K562 (cell line): ENCODE data around the gene UBE2U. TPM values are rescaled to one million over a fixed set of nuclear protein-coding genes. Genes with fewer than 3 reads are reported as not detected.

ENCODE experiments used
- ATAC-seq: fragments of 200-7000 bp; cut with Tn5 transposase; 3 replicates; pipeline ENCODE4 v1.9.1; 2020; ENCODE audit warnings: moderate library complexity
- BruUV-seq: library from RNA; stranded (reverse); fragments of 400-500 nt; replicated peaks from 2 replicates; lab custom pipeline; 2021; lab: Mats Ljungman, UMichigan
- CTCF ChIA-PET: fragments of 300-600 bp; formaldehyde crosslinking; extraction: SDS; loops from one replicate; lab custom pipeline; 2021; ENCODE audit warnings: low intra/inter-chr PET ratio; lab: Yijun Ruan, JAX
- POLR2A ChIA-PET: fragments of 300-600, 350-650 bp; sonication (Branson Sonifier 250); formaldehyde crosslinking; extraction: SDS; loops from one replicate; lab custom pipeline; 2021; ENCODE audit warnings: antibody characterized with exemption, inconsistent platforms; lab: Yijun Ruan, JAX
- DNase-seq, 4 experiments: peaks; one replicate each; pipeline versions ENCODE4 v3.0.0 to v3.0.0-alpha.2; 2011 to 2018; ENCODE audit warnings: low spot score in 3 of 4, mixed read lengths in 3 of 4; ENCODE audit errors: extremely low read depth in 1 of 4
- FAIRE-seq: peaks from 2 replicates; lab custom pipeline; 2011; peaks lifted over from hg19 to GRCh38; lab: Jason Lieb, UNC
- H2AFZ ChIP-seq: 2 replicates; pipeline ENCODE4 v1.6.0; 2011; ENCODE audit warnings: low read depth, low read length, control low read depth, inconsistent platforms
- H3K27ac ChIP-seq: fragments of 200-600 bp; 3 replicates; pipeline ENCODE4 v1.8.0; 2011; ENCODE audit warnings: low read depth, mild to moderate bottlenecking, control low read depth, inconsistent platforms, low read length, moderate library complexity, mixed read lengths; ENCODE audit errors: extremely low read depth
- H3K27me3 ChIP-seq, 2 experiments: fragments of 300-600 bp in 1 of 2; 2 replicates in 1 of 2; 3 replicates in 1 of 2; pipeline versions ENCODE4 v1.6.0 to v1.8.0; 2011; ENCODE audit warnings: inconsistent platforms in 2 of 2, low read length in 2 of 2, mild to moderate bottlenecking in 1 of 2, mixed read lengths in 1 of 2, moderate library complexity in 1 of 2; ENCODE audit not compliant: control insufficient read depth in 2 of 2, insufficient read depth in 2 of 2
- H3K36me3 ChIP-seq: fragments of 300-600 bp; 3 replicates; pipeline ENCODE4 v1.8.0; 2011; ENCODE audit warnings: mild to moderate bottlenecking, low read length, inconsistent platforms; ENCODE audit not compliant: control insufficient read depth, insufficient read depth
- H3K4me1 ChIP-seq, 2 experiments: fragments of 200-600 bp in 1 of 2; replicated peaks in 1 of 2; 2 replicates in 1 of 2; 3 replicates in 1 of 2; pipeline versions ENCODE4 v1.5.1 to v1.8.0; 2011; ENCODE audit warnings: inconsistent platforms in 2 of 2, low read length in 2 of 2, mild to moderate bottlenecking in 1 of 2, mixed read lengths in 1 of 2, moderate library complexity in 1 of 2; ENCODE audit not compliant: control insufficient read depth in 2 of 2, insufficient read depth in 2 of 2
- H3K4me2 ChIP-seq: 2 replicates; pipeline ENCODE4 v1.6.1; 2011; ENCODE audit warnings: low read length, control low read depth, inconsistent platforms, mixed read lengths; ENCODE audit not compliant: insufficient read depth
- H3K4me3 ChIP-seq: fragments of 200-600 bp; sonication (generic), shearing (Covaris generic); 2 replicates; pipeline ENCODE4 v1.5.1; 2016; ENCODE audit warnings: control low read depth, inconsistent platforms
- H3K79me2 ChIP-seq: fragments of 200-600 bp; 3 replicates; pipeline ENCODE4 v1.8.0; 2011; ENCODE audit warnings: low read length, inconsistent platforms; ENCODE audit not compliant: control insufficient read depth, insufficient read depth
- H3K9ac ChIP-seq, 2 experiments: 2 replicates each; pipeline versions ENCODE4 v1.6.0 to v1.6.1; 2011; ENCODE audit warnings: low read depth in 2 of 2, low read length in 2 of 2, control low read depth in 1 of 2, inconsistent platforms in 1 of 2, mild to moderate bottlenecking in 1 of 2, mixed read lengths in 1 of 2; ENCODE audit not compliant: insufficient read depth in 1 of 2
- H3K9me1 ChIP-seq: one replicate; pipeline ENCODE4 v1.6.0; 2011; ENCODE audit warnings: inconsistent platforms, mild to moderate bottlenecking, low read length, moderate library complexity; ENCODE audit not compliant: control insufficient read depth, insufficient read depth
- H3K9me3 ChIP-seq: replicated peaks from 2 replicates; pipeline ENCODE4 v1.5.1; 2011; ENCODE audit warnings: low read depth, low read length, inconsistent platforms; ENCODE audit not compliant: control insufficient read depth, insufficient read depth
- H4K20me1 ChIP-seq: replicated peaks from 2 replicates; pipeline ENCODE4 v1.6.1; 2011; ENCODE audit warnings: low read length, inconsistent platforms, mixed read lengths; ENCODE audit not compliant: control insufficient read depth, insufficient read depth
- BDP1 ChIP-seq: IDR thresholded peaks from 3 replicates; pipeline ENCODE4 v1.6.1; 2011; ENCODE audit not compliant: insufficient read length, insufficient read depth
- ELF4 ChIP-seq: fragments of 450-650 bp; formaldehyde crosslinking; IDR thresholded peaks from 2 replicates; pipeline ENCODE4 v1.4.0; 2022; ENCODE audit warnings: missing genetic modification characterization
- HDAC1 ChIP-seq, 2 experiments: fragments of 450-650 bp; IDR thresholded peaks; 2 replicates each; pipeline ENCODE4 v1.6.1; 2016 to 2017; ENCODE audit warnings: inconsistent platforms in 1 of 2, mild to moderate bottlenecking in 1 of 2, moderate library complexity in 1 of 2
- MBD2 ChIP-seq: sonication (generic); IDR thresholded peaks from 2 replicates; pipeline ENCODE4 v1.6.1; 2016; ENCODE audit warnings: low read depth, borderline replicate concordance
- MYC ChIP-seq, 2 experiments: fragments of 250-450 bp in 1 of 2; sonication (Bioruptor Pico) in 1 of 2; IDR thresholded peaks; 2 replicates each; pipeline versions ENCODE4 v1.5.1 to v1.6.1; 2012 to 2021; ENCODE audit warnings: low read depth in 2 of 2, borderline replicate concordance in 1 of 2, improper control_type of control experiment in 1 of 2, low read length in 1 of 2, mild to moderate bottlenecking in 1 of 2, moderate library complexity in 1 of 2
- NBN ChIP-seq: fragments of 450-650 bp; IDR thresholded peaks from 2 replicates; pipeline ENCODE4 v1.6.1; 2016; ENCODE audit warnings: low read depth, mild to moderate bottlenecking
- NR1H2 ChIP-seq: sonication (generic); formaldehyde crosslinking; IDR thresholded peaks from 2 replicates; pipeline ENCODE4 v1.4.0; 2020; ENCODE audit warnings: mild to moderate bottlenecking, missing genetic modification reagents
- PATZ1 ChIP-seq: fragments of 250-450 bp; sonication (Bioruptor Pico); IDR thresholded peaks from 2 replicates; pipeline ENCODE4 v1.5.0; 2020; ENCODE audit warnings: mild to moderate bottlenecking, borderline replicate concordance
- PKNOX1 ChIP-seq: fragments of 450-650 bp; IDR thresholded peaks from 2 replicates; pipeline ENCODE4 v1.6.1; 2016
- SPI1 ChIP-seq: IDR thresholded peaks from 2 replicates; pipeline ENCODE4 v1.6.1; 2011; ENCODE audit warnings: low read depth, low read length, control low read depth, borderline replicate concordance
- USF1 ChIP-seq: sonication (generic); formaldehyde crosslinking; IDR thresholded peaks from 2 replicates; pipeline ENCODE4 v1.9.0; 2022; ENCODE audit warnings: mild to moderate bottlenecking, missing genetic modification reagents
- ZNF384 ChIP-seq: IDR thresholded peaks from 2 replicates; pipeline ENCODE4 v1.6.1; 2012; ENCODE audit warnings: low read depth, low read length, improper control_type of control experiment
- ZNF79 ChIP-seq: fragments of 250-450 bp; sonication (Bioruptor Pico); IDR thresholded peaks from 2 replicates; pipeline ENCODE4 v1.4.0; 2020; ENCODE audit warnings: low read depth, mild to moderate bottlenecking, moderate library complexity
- WGBS: fragments of 100-300 bp; shearing (Covaris generic); methylation state at CpG from one replicate; pipeline ENCODE4 v1.1.6; 2016; ENCODE audit warnings: low coverage, mixed read lengths; ENCODE audit not compliant: insufficient coverage; ENCODE audit errors: missing lambda C conversion rate; 5-methylcytosine and 5-hydroxymethylcytosine counted together
- in situ Hi-C: fragments of 300-500 bp; cut with MboI; formaldehyde crosslinking; loops from 4 replicates; pipeline ENCODE4 v1.15.0; 2018; ENCODE audit warnings: inconsistent platforms, mixed read lengths
- intact Hi-C: fragments of 100-400 bp; cut with micrococcal nuclease; formaldehyde crosslinking; loops from 2 replicates; pipeline ENCODE4 v1.14.2; 2022
- polyA plus RNA-seq, 8 experiments: library from polyadenylated mRNA; depleted of rRNA in 4 of 8; stranded (reverse) in 5 of 8; unstranded in 3 of 8; fragments of >200 nt; fragmentation: Nextera tagmentation in 2 of 8; fragmentation: Illumina TruSeq in 1 of 8; extraction: Ambion mirVana in 2 of 8; extraction: Trizol in 1 of 8; gene quantifications; 2 replicates each; pipeline versions ENCODE4 v1.2.1 to v1.2.3, GENCODE V29; 2011 to 2014; ENCODE audit warnings: inconsistent platforms in 1 of 8, missing spikeins in 1 of 8
- total RNA-seq, 7 experiments: library from RNA; depleted of rRNA in 6 of 7; stranded (reverse); fragments of >200 nt in 6 of 7; fragmentation: Illumina TruSeq in 2 of 7; extraction: Trizol in 2 of 7; gene quantifications; 2 replicates each; pipeline versions ENCODE4 v1.2.1 to v1.2.3, GENCODE V29; 2011 to 2021; ENCODE audit warnings: low replicate concordance in 1 of 7
- TF ChIP-seq, protein P1 (sequence below): fragments of 250-450 bp; sonication (Bioruptor Pico); IDR thresholded peaks from 2 replicates; pipeline ENCODE4 v1.8.0; 2022; ENCODE audit warnings: inconsistent platforms, mild to moderate bottlenecking, moderate library complexity, borderline replicate concordance

The UBE2U gene
- total and polyA plus RNA-seq, 9 of the 15 experiments (the other 6 are each of a cell fraction or from before 2014, with no cell fraction given), result not detected

- no peak for TF ChIP-seq HDAC1 (IDR thresholded peaks at IDR 0.05)
- no peak for TF ChIP-seq PATZ1
- TF ChIP-seq, all 486 proteins: peak for 0
Observed at GRCh38 chr1:64155278-64155677, 48.1 kb upstream of the UBE2U start (continued).

- no peak for DNase-seq
- no peaks in the 10 kb centered on the region; a peak in 3 of 5 replicates for H3K27me3 ChIP-seq
- intact Hi-C loops, result no loop called here
- no peaks in the 10 kb centered on the region for H4K20me1 ChIP-seq
- no peak overlapping the region for H3K4me3 ChIP-seq
- FAIRE-seq, result no peak
- ChIA-PET CTCF (no interaction called here), POLR2A (no interaction called here)
- no peak overlapping the region for H3K27ac ChIP-seq
- H3K36me3 ChIP-seq, result no peaks in the 10 kb centered on the region
- no peak overlapping the region for H3K4me2 ChIP-seq
- BruUV-seq, result no TSS peak
- in situ Hi-C loops, result no loop called here
- H3K9me3 ChIP-seq, result no peaks in the 10 kb centered on the region
- no peak overlapping the region for H2AFZ ChIP-seq
- H3K9ac ChIP-seq, result no peak overlapping the region
- H3K4me1 ChIP-seq, result no peaks in the 10 kb centered on the region
- ATAC-seq, result no peak
- no peaks in the 10 kb centered on the region for H3K79me2 ChIP-seq
- 0% methylated on average over 1 of the region's 1 CpG for WGBS
- H3K9me1 ChIP-seq, result no peaks in the 10 kb centered on the region
- no peak for TF ChIP-seq BDP1
- TF ChIP-seq SPI1, result no peak
- no peak for TF ChIP-seq MBD2
- TF ChIP-seq USF1 (CRISPR knock-in tag), result no peak
- no peak for TF ChIP-seq ZNF79 (CRISPR knock-in tag)
- TF ChIP-seq, protein P1, sequence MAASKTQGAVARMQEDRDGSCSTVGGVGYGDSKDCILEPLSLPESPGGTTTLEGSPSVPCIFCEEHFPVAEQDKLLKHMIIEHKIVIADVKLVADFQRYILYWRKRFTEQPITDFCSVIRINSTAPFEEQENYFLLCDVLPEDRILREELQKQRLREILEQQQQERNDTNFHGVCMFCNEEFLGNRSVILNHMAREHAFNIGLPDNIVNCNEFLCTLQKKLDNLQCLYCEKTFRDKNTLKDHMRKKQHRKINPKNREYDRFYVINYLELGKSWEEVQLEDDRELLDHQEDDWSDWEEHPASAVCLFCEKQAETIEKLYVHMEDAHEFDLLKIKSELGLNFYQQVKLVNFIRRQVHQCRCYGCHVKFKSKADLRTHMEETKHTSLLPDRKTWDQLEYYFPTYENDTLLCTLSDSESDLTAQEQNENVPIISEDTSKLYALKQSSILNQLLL (CRISPR knock-in tag), result no peak
- TF ChIP-seq ELF4 (CRISPR knock-in tag), result no peak
- TF ChIP-seq MYC (IDR thresholded peaks at IDR 0.05; ENCODE audit: low read depth, low read length), result no peak
- TF ChIP-seq MYC (CRISPR knock-in tag; IDR thresholded peaks at IDR 0.05; ENCODE audit: borderline replicate concordance, low read depth), result no peak
- TF ChIP-seq NBN, result no peak
- TF ChIP-seq PKNOX1, result no peak
- no peak for TF ChIP-seq ZNF384
- no peak for TF ChIP-seq NR1H2
Observed at GRCh38 chr1:64161357-64161941, 42.0 kb upstream of the UBE2U start.
